Neural progenitor cell (in vitro differentiated cells): Measurements from ENCODE around the gene NTN4. TPM values are rescaled to one million over a fixed set of nuclear protein-coding genes. Genes with fewer than 3 reads are reported as not detected.
"Not testable (repeated sequence)": the region's sequence is repeated elsewhere in the genome, so short reads cannot be mapped to it uniquely, and the experiment has no call there.

Source experiments
- DNase-seq: peaks from one replicate; pipeline ENCODE4 v3.0.0-alpha.2; 2016; ENCODE audit warnings: low spot score
- H2AFZ ChIP-seq: fragments of 200-600 bp; sonication (generic); replicated peaks from 2 replicates; pipeline ENCODE4 v1.6.1; 2016; ENCODE audit warnings: antibody characterized with exemption
- H3F3A ChIP-seq: fragments of 200-600 bp; sonication (generic); 2 replicates; pipeline ENCODE4 v1.6.1; 2016; ENCODE audit warnings: antibody characterized with exemption, low read depth
- H3K27ac ChIP-seq: fragments of 200-600 bp; sonication (generic); 2 replicates; pipeline ENCODE4 v1.5.1; 2016; ENCODE audit warnings: mild to moderate bottlenecking
- H3K27me3 ChIP-seq: fragments of 200-600 bp; sonication (generic); 2 replicates; pipeline ENCODE4 v1.6.1; 2016; ENCODE audit warnings: mild to moderate bottlenecking, moderate library complexity
- H3K36me3 ChIP-seq: fragments of 200-600 bp; sonication (generic); 2 replicates; pipeline ENCODE4 v1.5.1; 2016
- H3K4me1 ChIP-seq: fragments of 200-600 bp; sonication (generic); 2 replicates; pipeline ENCODE4 v1.6.1; 2016; ENCODE audit warnings: mixed run types
- H3K4me2 ChIP-seq: fragments of 200-600 bp; sonication (generic); 2 replicates; pipeline ENCODE4 v1.6.1; 2016
- H3K4me3 ChIP-seq: fragments of 200-600 bp; sonication (generic); 2 replicates; pipeline ENCODE4 v1.5.1; 2016
- H3K79me2 ChIP-seq: fragments of 200-600 bp; sonication (generic); 2 replicates; pipeline ENCODE4 v1.6.1; 2016; ENCODE audit warnings: low read depth
- H3K9ac ChIP-seq: fragments of 200-600 bp; sonication (generic); 2 replicates; pipeline ENCODE4 v1.6.1; 2016
- H3K9me3 ChIP-seq: fragments of 200-600 bp; sonication (generic); 2 replicates; pipeline ENCODE4 v1.5.1; 2016; ENCODE audit warnings: low read depth
- H4K20me1 ChIP-seq: fragments of 200-600 bp; sonication (generic); 2 replicates; pipeline ENCODE4 v1.6.1; 2016; ENCODE audit warnings: low read depth
- H3K27ac Mint-ChIP-seq: 3 replicates; pipeline ENCODE4 v1.8.0; 2021; ENCODE audit warnings: mixed read lengths
- H3K27me3 Mint-ChIP-seq: 2 replicates; pipeline ENCODE4 v1.8.0; 2022; ENCODE audit warnings: low read depth, mild to moderate bottlenecking, inconsistent platforms, moderate library complexity, mixed read lengths; ENCODE audit not compliant: insufficient read depth
- H3K36me3 Mint-ChIP-seq: 3 replicates; pipeline ENCODE4 v1.8.0; 2021; ENCODE audit warnings: mixed read lengths
- H3K4me1 Mint-ChIP-seq: 3 replicates; pipeline ENCODE4 v1.8.0; 2021; ENCODE audit warnings: mixed read lengths
- H3K4me3 Mint-ChIP-seq: 3 replicates; pipeline ENCODE4 v1.8.0; 2021; ENCODE audit warnings: mild to moderate bottlenecking, moderate library complexity, mixed read lengths
- H3K9me3 Mint-ChIP-seq: 3 replicates; pipeline ENCODE4 v1.8.0; 2020; ENCODE audit warnings: mixed read lengths
- CTCF ChIP-seq: fragments of 200-600 bp; sonication (generic); IDR thresholded peaks from 2 replicates; pipeline ENCODE4 v1.5.1; 2017; ENCODE audit warnings: antibody characterized with exemption, mild to moderate bottlenecking
- EZH2 ChIP-seq: fragments of 200-600 bp; sonication (generic); IDR thresholded peaks from 2 replicates; pipeline ENCODE4 v1.6.1; 2017; ENCODE audit warnings: antibody characterized with exemption, mild to moderate bottlenecking, moderate library complexity
- EZH2phosphoT487 ChIP-seq: fragments of 200-600 bp; sonication (generic); IDR thresholded peaks from 2 replicates; pipeline ENCODE4 v1.6.1; 2017; ENCODE audit warnings: antibody characterized with exemption
- total RNA-seq: library from RNA; depleted of rRNA; stranded (reverse); fragments of >200 nt; gene quantifications from 2 replicates; pipeline ENCODE4 v1.2.3, GENCODE V29; 2015; ENCODE audit warnings: low replicate concordance

Gene NTN4
- total RNA-seq, 1 donor from 2014 or later: 2.3 TPM

GRCh38 chr12:95622879-95623278 is 167.7 kb downstream of the NTN4 start:
- H3K4me3 ChIP-seq: no peak overlapping the region
- H3K79me2 ChIP-seq: no peaks in the 10 kb centered on the region
- H3K4me3 Mint-ChIP-seq: no peak overlapping the region
- H3K4me1 Mint-ChIP-seq: peaks cover 20% of the 10 kb centered on the region
- peaks cover 7% of the 10 kb centered on the region for H3F3A ChIP-seq
- DNase-seq: no peak
- H2AFZ ChIP-seq: no peak overlapping the region
- H3K27ac Mint-ChIP-seq: no peak overlapping the region
- no peaks in the 10 kb centered on the region for H3K36me3 ChIP-seq
- TF ChIP-seq CTCF: no peak
- no peak for TF ChIP-seq EZH2
- no peak for TF ChIP-seq EZH2phosphoT487
- no peak overlapping the region for H3K4me2 ChIP-seq
- peaks cover 2% of the 10 kb centered on the region for H3K27me3 Mint-ChIP-seq
- H3K4me1 ChIP-seq: peaks cover 20% of the 10 kb centered on the region
- no peaks in the 10 kb centered on the region for H3K36me3 Mint-ChIP-seq
- H3K9ac ChIP-seq: no peak overlapping the region
- H3K27me3 ChIP-seq: no peaks in the 10 kb centered on the region
- H3K9me3 ChIP-seq: no peaks in the 10 kb centered on the region
- no peaks in the 10 kb centered on the region for H4K20me1 ChIP-seq
- no peaks in the 10 kb centered on the region for H3K9me3 Mint-ChIP-seq
- no peak overlapping the region for H3K27ac ChIP-seq

GRCh38 chr12:95621725-95622124 is 168.8 kb downstream of the NTN4 start:
- Histone ChIP-seq H3F3A (peaks cover 7% of the 10 kb centered on the region), H3K36me3 (no peaks in the 10 kb centered on the region), H3K9ac (no peak overlapping the region), H3K9me3 (no peaks in the 10 kb centered on the region), H3K27me3 (no peaks in the 10 kb centered on the region), H4K20me1 (no peaks in the 10 kb centered on the region), H3K4me1 (peaks cover 14% of the 10 kb centered on the region), H2AFZ (no peak overlapping the region), H3K4me3 (no peak overlapping the region), H3K27ac (no peak overlapping the region), H3K79me2 (no peaks in the 10 kb centered on the region), H3K4me2 (no peak overlapping the region)
- Mint-ChIP-seq H3K27me3 (peaks cover 2% of the 10 kb centered on the region), H3K36me3 (no peaks in the 10 kb centered on the region), H3K4me3 (no peak overlapping the region), H3K4me1 (peaks cover 16% of the 10 kb centered on the region), H3K9me3 (no peaks in the 10 kb centered on the region), H3K27ac (no peak overlapping the region)
- TF ChIP-seq EZH2: no peak
- TF ChIP-seq CTCF: no peak
- no peak for TF ChIP-seq EZH2phosphoT487
- DNase-seq: no peak

GRCh38 chr12:95620171-95620570 is 170.4 kb downstream of the NTN4 start:
- H3K4me3 Mint-ChIP-seq: no peak overlapping the region
- no peaks in the 10 kb centered on the region for H3K27me3 ChIP-seq
- H3K4me3 ChIP-seq: no peak overlapping the region
- H3K36me3 ChIP-seq: no peaks in the 10 kb centered on the region
- TF ChIP-seq CTCF (no peak), EZH2 (no peak), EZH2phosphoT487 (no peak)
- H3K9ac ChIP-seq: no peak overlapping the region
- H3K27ac Mint-ChIP-seq: no peak overlapping the region
- no peaks in the 10 kb centered on the region for H3K9me3 ChIP-seq
- no peaks in the 10 kb centered on the region for H3K9me3 Mint-ChIP-seq
- peaks cover 12% of the 10 kb centered on the region for H3K4me1 ChIP-seq
- no peaks in the 10 kb centered on the region for H3K36me3 Mint-ChIP-seq
- peaks cover 13% of the 10 kb centered on the region for H3K4me1 Mint-ChIP-seq
- no peak overlapping the region for H3K27ac ChIP-seq
- H2AFZ ChIP-seq: no peak overlapping the region
- H3K4me2 ChIP-seq: no peak overlapping the region
- no peaks in the 10 kb centered on the region for H3K79me2 ChIP-seq
- H3K27me3 Mint-ChIP-seq: peaks cover 2% of the 10 kb centered on the region
- DNase-seq: no peak
- H4K20me1 ChIP-seq: no peaks in the 10 kb centered on the region
- peaks cover 7% of the 10 kb centered on the region for H3F3A ChIP-seq

- H3K4me1 ChIP-seq, H3K36me3 Mint-ChIP-seq, H3K27ac ChIP-seq, H3K27me3 Mint-ChIP-seq, H3K27ac Mint-ChIP-seq, H3K9ac ChIP-seq, H3K4me3 ChIP-seq, H3K27me3 ChIP-seq, H3K79me2 ChIP-seq, H4K20me1 ChIP-seq, H3F3A ChIP-seq, H3K4me3 Mint-ChIP-seq, H3K4me2 ChIP-seq, DNase-seq, H3K4me1 Mint-ChIP-seq, H3K9me3 Mint-ChIP-seq, H3K36me3 ChIP-seq, H2AFZ ChIP-seq, H3K9me3 ChIP-seq: not testable (repeated sequence)
Measured at GRCh38 chr12:95616470-95616869, 174.1 kb downstream of the NTN4 start.
